Mucosa of descending colon (tissue), 3 donors: ENCODE results near the gene CDC34. TPM values are rescaled to one million over a fixed set of nuclear protein-coding genes. Genes with fewer than 3 reads are reported as not detected.

Source experiments
- ATAC-seq: fragments of 200-7000 bp; cut with Tn5 transposase; one replicate; pipeline ENCODE4 v1.9.1; 2020; ENCODE audit warnings: mild to moderate bottlenecking, moderate library complexity
- DNase-seq, 3 donors: peaks; one replicate each; pipeline ENCODE4 v3.0.0-alpha.2; 2020
- H3K36me3 ChIP-seq: fragments of 200-600 bp; one replicate; pipeline ENCODE4 v1.8.0; 2021; ENCODE audit warnings: low read depth, mild to moderate bottlenecking
- H3K4me1 ChIP-seq: fragments of 200-600 bp; one replicate; pipeline ENCODE4 v1.8.0; 2021; ENCODE audit warnings: low read depth, mild to moderate bottlenecking
- H3K4me3 ChIP-seq: fragments of 200-600 bp; one replicate; pipeline ENCODE4 v1.8.0; 2021; ENCODE audit warnings: mild to moderate bottlenecking
- H3K9me3 ChIP-seq: fragments of 200-600 bp; one replicate; pipeline ENCODE4 v1.8.0; 2021; ENCODE audit warnings: mild to moderate bottlenecking
- CTCF ChIP-seq: fragments of 200-600 bp; IDR thresholded peaks from one replicate; pipeline ENCODE4 v1.8.0; 2022; ENCODE audit warnings: antibody characterized with exemption, mild to moderate bottlenecking
- intact Hi-C, 2 donors: fragments of 100-400 bp; cut with DNase I in 1 of 2; cut with micrococcal nuclease in 1 of 2; formaldehyde crosslinking; loops; one replicate each; pipeline versions ENCODE4 v1.11.0 to v1.11.1; 2022; cut with DNase I, micrococcal nuclease
- total RNA-seq, 3 donors: library from RNA; stranded (reverse); fragmentation: NEBNext Ultra II Directional in 2 of 3; extraction: Animal tissue kit (Norgen Biotek cat#: 25700) in 2 of 3; gene quantifications; one replicate each; pipeline versions ENCODE4 v1.2.1 to v1.2.4, GENCODE V29; 2021 to 2023
- donor health status: DM: no; HTN: no; CAD: no; lungs with moderate emphysema.
- donor health status: DM: no; HTN: no; CAD: no.
- donor health status: DM: no; HTN: yes; CAD: no.

Gene CDC34
- total RNA-seq, 3 donors from 2014 or later = 64.6 to 78.0 (median 71.2) TPM

GRCh38 chr19:513368-514165 is 18.0 kb upstream of the CDC34 start:
- intact Hi-C loops = no loop called here
- Histone ChIP-seq H3K4me1 (peaks cover 21% of the 10 kb centered on the region), H3K9me3 (no peaks in the 10 kb centered on the region), H3K4me3 (no peak overlapping the region), H3K36me3 (no peaks in the 10 kb centered on the region)
- no peak for TF ChIP-seq CTCF
- no peak for ATAC-seq
- DNase-seq = peak in 1 of 3 donors; percentile 4

- intact Hi-C loops = no loop called here
- DNase-seq (peak in 1 of 3 donors; percentile 5), ATAC-seq (no peak)
- H3K9me3 ChIP-seq = no peaks in the 10 kb centered on the region
- no peaks in the 10 kb centered on the region for H3K36me3 ChIP-seq
- no peak overlapping the region for H3K4me3 ChIP-seq
- no peak for TF ChIP-seq CTCF
- peaks cover 16% of the 10 kb centered on the region for H3K4me1 ChIP-seq
Measured at GRCh38 chr19:514166-514663, 17.3 kb upstream of the CDC34 start.

- Histone ChIP-seq H3K4me1 (no peaks in the 10 kb centered on the region), H3K36me3 (no peaks in the 10 kb centered on the region), H3K4me3 (no peak overlapping the region), H3K9me3 (no peaks in the 10 kb centered on the region)
- peak; percentile 23 for ATAC-seq
- TF ChIP-seq CTCF = no peak
- DNase-seq = no peak
- intact Hi-C loops = no loop called here
Measured at GRCh38 chr19:517721-518597, 13.6 kb upstream of the CDC34 start.

GRCh38 chr19:518598-519231 is 12.8 kb upstream of the CDC34 start:
- intact Hi-C loops = no loop called here
- H3K4me1 ChIP-seq = no peaks in the 10 kb centered on the region
- H3K36me3 ChIP-seq = no peaks in the 10 kb centered on the region
- no peak for TF ChIP-seq CTCF
- H3K9me3 ChIP-seq = no peaks in the 10 kb centered on the region
- H3K4me3 ChIP-seq = no peak overlapping the region
- DNase-seq (peak in 2 of 3 donors; percentile 59 to 67), ATAC-seq (peak; percentile 85)

- Histone ChIP-seq H3K36me3 (no peaks in the 10 kb centered on the region), H3K4me1 (no peaks in the 10 kb centered on the region), H3K9me3 (no peaks in the 10 kb centered on the region), H3K4me3 (no peak overlapping the region)
- ATAC-seq (no peak), DNase-seq (no peak)
- intact Hi-C loops = no loop called here
- no peak for TF ChIP-seq CTCF
Measured at GRCh38 chr19:519449-519865, 12.1 kb upstream of the CDC34 start.
